GM12891 (cell line): ENCODE measurements around the gene SMC6.

Experiments
- DNase-seq: peaks from one replicate; pipeline ENCODE4 v3.0.0; 2011; ENCODE audit warnings: low spot score; ENCODE audit not compliant: insufficient read length
- FAIRE-seq: peaks from 2 replicates; lab custom pipeline; 2011; peaks lifted over from hg19 to GRCh38; lab: Jason Lieb, UNC
- PAX5 ChIP-seq: IDR thresholded peaks from 2 replicates; pipeline ENCODE4 v1.6.1; 2011; ENCODE audit warnings: low read length, moderate library complexity, mild to moderate bottlenecking; ENCODE audit not compliant: insufficient read depth, severe bottlenecking
- POLR2A ChIP-seq: IDR thresholded peaks from 2 replicates; pipeline ENCODE4 v1.6.1; 2011; ENCODE audit warnings: low read depth, low read length, control low read depth
- POLR2AphosphoS5 ChIP-seq: IDR thresholded peaks from 2 replicates; pipeline ENCODE4 v1.6.1; 2011; ENCODE audit warnings: low read depth, low read length, control low read depth
- POU2F2 ChIP-seq: IDR thresholded peaks from 2 replicates; pipeline ENCODE4 v1.6.1; 2011; ENCODE audit warnings: low read depth, mild to moderate bottlenecking, control low read depth, low read length, moderate library complexity
- SPI1 ChIP-seq: IDR thresholded peaks from 2 replicates; pipeline ENCODE4 v1.6.1; 2011; ENCODE audit warnings: low read depth, low read length, control low read depth
- TAF1 ChIP-seq: IDR thresholded peaks from 2 replicates; pipeline ENCODE4 v1.6.1; 2011; ENCODE audit warnings: low read depth, low read length, control low read depth

Gene SMC6

DNA sequence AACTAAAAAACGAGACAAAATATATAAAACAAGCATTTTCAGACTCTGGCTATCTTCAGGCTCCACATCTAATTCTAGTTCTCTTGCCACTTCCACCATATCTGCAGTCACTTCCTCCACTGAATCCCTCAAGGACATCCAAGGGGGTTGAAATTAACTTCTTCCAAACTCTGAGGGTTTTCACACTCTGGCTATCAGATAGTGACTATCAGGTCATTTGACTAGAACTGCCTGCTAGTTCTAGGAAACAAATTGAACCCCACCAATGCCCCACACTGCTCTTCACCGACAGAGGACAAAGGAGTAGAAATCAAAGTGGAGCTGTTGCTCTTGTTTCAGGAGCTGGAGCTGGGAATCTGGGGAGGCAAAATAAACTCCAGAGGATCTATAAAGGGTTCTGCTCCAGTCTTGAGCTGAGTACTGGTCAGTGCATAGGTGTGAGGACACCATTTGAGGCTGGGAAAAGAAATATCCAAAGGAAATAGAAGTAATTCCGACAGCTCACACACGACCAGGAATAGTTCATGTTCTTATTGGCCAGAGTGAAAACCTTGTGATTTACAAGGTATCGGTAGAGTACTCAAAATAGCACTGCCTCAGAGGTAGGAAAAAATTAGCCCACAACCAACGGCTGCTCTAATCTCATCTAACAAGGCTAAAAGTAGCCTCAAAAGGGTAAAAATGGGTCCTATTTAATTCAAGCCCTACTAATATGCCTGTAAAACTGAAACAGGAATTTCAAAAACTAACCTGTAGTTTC is 71.3 kb downstream of the SMC6 start:
- DNase-seq (no peak), FAIRE-seq (no peak)
- no peak for TF ChIP-seq TAF1
- no peak for TF ChIP-seq POLR2AphosphoS5
- no peak for TF ChIP-seq PAX5
- TF ChIP-seq SPI1: no peak
- no peak for TF ChIP-seq POU2F2
- no peak for TF ChIP-seq POLR2A

DNA sequence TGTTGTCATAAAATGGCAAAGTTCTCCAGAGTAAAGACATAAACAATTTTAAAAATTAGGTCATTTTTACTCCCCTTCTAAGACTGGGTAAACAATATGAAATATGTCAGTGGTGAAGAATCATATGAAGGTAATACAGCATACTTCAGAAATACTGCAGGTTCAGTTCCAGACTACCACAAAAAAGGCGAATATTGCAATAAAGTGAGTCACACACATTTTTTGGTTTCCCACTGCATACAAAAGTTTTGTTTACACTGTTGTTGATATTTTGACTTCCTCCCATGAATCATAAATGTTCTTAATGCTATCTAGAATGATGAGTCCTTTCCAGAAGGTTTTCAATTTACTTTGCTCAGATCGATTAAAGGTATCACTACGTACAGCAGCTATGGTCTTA is 73.5 kb downstream of the SMC6 start:
- FAIRE-seq: no peak
- no peak for DNase-seq
- TF ChIP-seq POU2F2 (no peak), POLR2AphosphoS5 (no peak), PAX5 (no peak), POLR2A (no peak)

DNA sequence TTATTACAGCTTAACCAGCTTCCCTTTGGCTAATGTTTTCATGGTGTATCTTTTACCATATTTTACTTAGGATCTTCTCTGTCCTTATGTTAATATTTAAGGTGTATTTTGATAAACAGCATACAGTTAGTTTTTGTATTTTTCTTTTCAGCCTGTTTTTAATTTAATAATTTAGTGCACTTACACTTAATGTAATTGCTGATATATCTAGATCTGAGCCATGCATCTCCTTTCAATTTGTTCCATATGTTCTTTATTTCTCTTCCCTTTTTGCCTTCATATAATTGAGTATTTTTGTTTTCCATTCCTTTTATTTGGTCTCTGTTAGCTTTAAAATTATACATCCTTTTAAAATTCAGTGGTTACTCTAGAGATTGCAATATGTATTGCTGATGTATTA is 78.8 kb downstream of the SMC6 start:
- FAIRE-seq (no peak), DNase-seq (no peak)
- TF ChIP-seq POU2F2: no peak
- no peak for TF ChIP-seq TAF1
- TF ChIP-seq POLR2A: no peak
- TF ChIP-seq PAX5: no peak
- TF ChIP-seq POLR2AphosphoS5: no peak
- no peak for TF ChIP-seq SPI1

DNA sequence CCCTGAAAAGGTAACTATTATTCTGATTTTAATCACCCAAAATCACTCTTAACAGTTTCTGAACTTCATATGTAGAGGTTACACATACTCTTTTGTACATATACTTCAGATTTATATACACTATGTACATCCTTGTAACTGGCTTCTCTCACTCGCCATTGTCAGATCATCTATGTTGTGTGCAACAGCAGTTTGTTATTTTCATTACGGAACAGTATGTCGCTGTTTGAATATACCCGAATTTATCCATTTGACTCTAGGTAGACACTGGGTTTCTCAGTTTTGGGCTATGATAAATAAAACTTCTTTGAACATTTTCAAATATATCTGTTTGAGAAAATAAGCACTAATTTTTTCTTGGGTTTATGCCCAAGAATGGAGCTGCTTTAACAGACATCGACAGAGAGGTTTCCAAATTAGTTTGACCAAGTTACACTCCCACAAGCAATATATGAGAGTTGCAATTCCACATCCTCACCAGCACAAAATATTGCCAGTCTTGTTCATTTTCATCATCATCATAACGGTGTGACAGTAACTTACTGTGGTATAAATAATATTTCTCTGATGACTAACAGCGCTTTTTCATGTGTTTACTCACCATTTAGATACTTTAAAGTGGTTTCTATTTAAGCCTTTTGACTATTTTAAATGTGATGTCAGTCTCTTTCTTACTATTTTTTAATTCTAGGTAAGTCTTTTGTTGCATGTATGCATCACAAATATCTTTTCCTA is 80.9 kb downstream of the SMC6 start:
- no peak for FAIRE-seq
- DNase-seq: no peak
- no peak for TF ChIP-seq POLR2AphosphoS5
- TF ChIP-seq TAF1: no peak
- no peak for TF ChIP-seq PAX5
- TF ChIP-seq POLR2A: no peak
- TF ChIP-seq SPI1: no peak
- no peak for TF ChIP-seq POU2F2

DNA sequence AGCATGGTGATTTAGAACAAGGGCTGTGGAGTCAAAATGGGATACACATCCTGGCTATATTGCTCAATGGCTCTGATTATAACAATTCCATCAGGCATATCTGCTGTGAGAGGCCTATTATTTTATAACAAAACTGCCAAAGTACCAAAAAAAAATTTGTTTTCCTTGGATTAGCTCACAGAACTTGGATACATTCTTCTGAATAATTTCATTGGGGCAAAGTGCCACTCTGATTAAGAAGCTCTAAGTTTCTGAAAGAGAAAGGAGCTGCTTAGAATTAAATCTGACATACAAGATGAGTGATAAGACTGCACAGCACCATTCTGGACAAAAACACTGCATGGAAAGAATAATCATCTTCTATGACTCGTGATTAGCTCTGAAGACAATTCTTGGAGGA is 85.7 kb downstream of the SMC6 start:
- TF ChIP-seq SPI1 (no peak), TAF1 (no peak), POLR2AphosphoS5 (no peak), PAX5 (no peak), POU2F2 (no peak), POLR2A (no peak)
- FAIRE-seq (no peak), DNase-seq (no peak)

DNA sequence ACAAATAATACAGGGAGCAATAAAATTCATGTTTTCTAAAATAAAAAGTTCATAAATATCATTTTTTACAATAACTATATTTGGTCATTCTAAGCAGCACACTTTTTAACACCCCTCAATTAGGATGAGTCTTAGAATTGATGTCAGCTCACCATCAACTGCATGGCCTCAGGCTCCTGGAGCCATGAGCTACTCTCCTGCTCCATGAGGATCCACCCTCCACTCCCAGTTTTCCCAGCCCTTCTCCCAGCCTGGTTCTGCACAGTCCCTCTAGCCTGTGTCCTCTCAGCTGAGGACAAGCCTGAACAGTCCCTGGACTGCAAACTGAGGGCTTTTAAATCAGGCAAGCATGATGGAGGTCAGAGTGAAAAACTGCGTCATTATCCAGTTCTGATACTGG is 89.1 kb downstream of the SMC6 start:
- TF ChIP-seq PAX5 (no peak), TAF1 (no peak), POLR2AphosphoS5 (no peak), POU2F2 (no peak)
- DNase-seq (no peak), FAIRE-seq (peak; percentile 5)

DNA sequence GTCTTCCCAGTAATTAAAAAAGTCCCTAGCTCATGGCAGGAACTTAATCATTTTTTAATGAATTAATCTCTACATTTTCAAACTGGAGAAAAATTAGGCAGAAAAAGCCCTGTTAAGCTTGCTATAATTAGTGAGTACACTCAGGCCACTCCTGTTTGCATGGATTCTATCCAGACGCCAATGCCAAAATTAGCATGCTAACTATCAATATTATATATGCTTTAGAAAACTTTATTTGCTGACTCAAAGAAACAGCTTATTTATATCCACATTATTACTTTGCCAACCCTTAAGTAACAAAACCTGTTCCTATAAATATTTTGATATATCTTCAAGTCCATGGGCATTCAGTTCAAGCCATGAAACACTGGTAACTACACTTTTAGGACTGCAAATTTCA is 90.9 kb downstream of the SMC6 start:
- FAIRE-seq (no peak), DNase-seq (no peak)
- no peak for TF ChIP-seq TAF1
- no peak for TF ChIP-seq PAX5
- no peak for TF ChIP-seq POLR2A
- TF ChIP-seq POU2F2: no peak
- no peak for TF ChIP-seq POLR2AphosphoS5
- no peak for TF ChIP-seq SPI1

DNA sequence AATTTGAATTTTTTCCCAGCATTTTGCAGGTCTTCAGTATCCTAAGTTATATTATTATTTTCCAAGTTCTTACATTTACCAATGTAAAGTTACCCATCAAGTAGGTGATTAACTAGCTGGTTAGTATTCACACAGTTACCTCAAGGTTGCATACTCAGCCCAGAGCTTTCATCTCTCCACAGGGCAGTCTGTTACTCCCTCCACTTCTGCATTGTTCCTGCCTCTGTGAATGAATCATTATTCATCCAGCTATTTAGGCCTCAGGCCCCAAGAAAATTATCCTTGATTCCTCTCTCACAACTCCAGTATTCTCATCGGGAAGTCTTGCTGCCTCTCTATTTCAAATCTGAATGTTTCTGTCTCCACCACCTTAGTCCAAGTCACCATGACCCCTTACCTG is 92.2 kb downstream of the SMC6 start:
- FAIRE-seq (no peak), DNase-seq (no peak)
- TF ChIP-seq POU2F2: no peak
- no peak for TF ChIP-seq POLR2AphosphoS5
- no peak for TF ChIP-seq POLR2A
- no peak for TF ChIP-seq TAF1
- TF ChIP-seq PAX5: no peak
- TF ChIP-seq SPI1: no peak

DNA sequence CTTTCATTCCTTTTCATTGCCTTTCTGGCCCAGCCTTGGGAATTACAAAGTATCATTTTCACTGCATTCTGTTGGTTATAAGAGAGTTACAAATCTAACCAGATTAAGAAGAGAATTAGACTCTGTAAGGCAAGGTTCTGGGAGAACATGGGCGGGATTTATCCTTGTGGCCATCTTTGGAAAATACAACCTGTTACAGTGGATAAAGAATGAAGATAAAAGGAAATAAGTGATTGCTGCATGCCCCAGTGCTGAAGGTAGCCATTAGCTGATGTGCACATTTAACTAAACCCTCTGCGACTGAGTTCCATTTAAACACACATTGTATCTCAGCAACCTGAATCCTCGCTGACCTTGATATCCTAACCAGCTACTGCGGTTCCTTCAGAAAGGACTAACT is 93.4 kb downstream of the SMC6 start:
- DNase-seq (no peak), FAIRE-seq (no peak)
- TF ChIP-seq POU2F2 (no peak), PAX5 (no peak), SPI1 (no peak), POLR2A (no peak), POLR2AphosphoS5 (no peak), TAF1 (no peak)

DNA sequence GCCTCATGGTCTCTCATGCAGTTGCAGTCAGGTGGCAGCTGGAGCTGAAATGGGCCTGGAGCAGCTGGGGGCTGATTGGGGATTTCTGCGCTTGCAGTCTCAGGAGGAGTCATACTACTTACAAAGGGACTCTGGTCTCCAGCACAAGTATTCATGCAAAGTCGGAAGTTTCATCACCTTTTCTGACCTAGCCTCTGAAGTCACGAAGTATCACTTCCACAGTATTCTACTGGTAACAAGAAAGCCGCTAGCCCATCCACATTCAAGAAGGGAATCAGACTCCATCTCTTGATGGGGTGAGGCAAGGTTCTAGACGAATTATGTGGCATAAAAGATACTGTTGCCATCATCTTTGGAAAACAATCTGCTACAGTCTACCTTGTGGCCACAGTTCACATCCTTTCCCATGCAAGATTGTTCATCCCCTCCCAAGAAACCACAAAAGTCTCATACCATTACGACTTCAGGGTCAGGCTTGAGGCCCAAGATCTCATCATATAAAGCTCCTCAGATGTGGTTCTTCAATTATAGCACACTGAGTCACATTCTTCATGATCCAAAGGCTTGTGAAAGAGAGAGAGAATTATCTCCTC is 95.3 kb downstream of the SMC6 start:
- TF ChIP-seq POLR2A (no peak), TAF1 (no peak), POU2F2 (peak; percentile 17; the same call in 1 of the 2 replicates), PAX5 (no peak), SPI1 (peak; percentile 80), POLR2AphosphoS5 (no peak)
- DNase-seq: no peak
- FAIRE-seq: peak; percentile 31
